ENCODE results near the gene HDAC11.

DNA sequence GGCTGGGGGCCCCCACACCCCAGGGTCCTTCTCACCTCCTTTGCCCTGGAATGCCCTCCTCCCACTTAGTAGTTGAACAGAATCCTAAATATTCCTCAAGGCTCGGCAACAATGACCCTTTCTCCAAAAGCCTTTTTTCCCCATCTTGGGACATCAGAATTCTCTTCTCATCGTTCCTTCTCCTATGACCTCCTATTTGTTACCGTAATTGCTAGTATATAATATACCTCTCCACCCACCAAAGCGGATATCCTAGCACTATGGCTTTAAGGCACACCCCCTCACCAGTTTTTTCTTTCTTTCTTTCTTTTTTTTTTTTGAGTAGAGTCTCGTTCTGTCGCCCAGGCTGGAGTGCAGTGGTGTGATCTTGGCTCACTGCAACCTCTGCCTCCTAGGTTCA lies 16.8 kb downstream of the HDAC11 start:
- TF ChIP-seq GATA2 (IDR thresholded peaks at IDR 0.05; ENCODE audit: low read depth, low read length) (no peak), GATA3 (IDR thresholded peaks at IDR 0.05; ENCODE audit: low read depth, low read length) (no peak)
